Measurements from ENCODE around the gene PCDHA1.
"Not testable (repeated sequence)": the region's sequence is repeated elsewhere in the genome, so short reads cannot be mapped to it uniquely, and the experiment has no call there.

The PCDHA1 gene

GRCh38 chr5:140780512-140780911 is 5.4 kb upstream of the PCDHA1 start:
- no peak for TF ChIP-seq CTCF (IDR thresholded peaks at IDR 0.05; ENCODE audit: borderline replicate concordance, control extremely low read depth, extremely low read depth, insufficient read depth, missing control alignments)
- in situ Hi-C loops (cut with MboI; ENCODE audit: low sequenced_read_pairs, unreplicated experiment): no loop called here
- no peak for DNase-seq (ENCODE audit: low spot score)

GRCh38 chr5:140787422-140787821 is 1.5 kb downstream of the PCDHA1 start:
- in situ Hi-C loops (cut with MboI; ENCODE audit: low sequenced_read_pairs, unreplicated experiment); DNase-seq (ENCODE audit: low spot score): not testable (repeated sequence)

GRCh38 chr5:140787849-140788504 is 2.0 kb downstream of the PCDHA1 start:
- in situ Hi-C loops (cut with MboI; ENCODE audit: low sequenced_read_pairs, unreplicated experiment); DNase-seq (ENCODE audit: low spot score): not testable (repeated sequence)

GRCh38 chr5:140791089-140791488 is 5.1 kb downstream of the PCDHA1 start:
- in situ Hi-C loops (cut with MboI; ENCODE audit: low sequenced_read_pairs, unreplicated experiment): no loop called here
- TF ChIP-seq CTCF (IDR thresholded peaks at IDR 0.05; ENCODE audit: borderline replicate concordance, control extremely low read depth, extremely low read depth, insufficient read depth, missing control alignments): no peak
- no peak for DNase-seq (ENCODE audit: low spot score)

- TF ChIP-seq CTCF (IDR thresholded peaks at IDR 0.05; ENCODE audit: borderline replicate concordance, control extremely low read depth, extremely low read depth, insufficient read depth, missing control alignments): no peak
- DNase-seq (ENCODE audit: low spot score): no peak
- in situ Hi-C loops (cut with MboI; ENCODE audit: low sequenced_read_pairs, unreplicated experiment): no loop called here
Observed at GRCh38 chr5:140794595-140795258, 8.8 kb downstream of the PCDHA1 start, which contains the start of gene PCDHA2. Gene PCDHA2 (plus strand): TSS chr5:140794852.

GRCh38 chr5:140795259-140795641 is 9.3 kb downstream of the PCDHA1 start:
- no peak for TF ChIP-seq CTCF (IDR thresholded peaks at IDR 0.05; ENCODE audit: borderline replicate concordance, control extremely low read depth, extremely low read depth, insufficient read depth, missing control alignments)
- in situ Hi-C loops (cut with MboI; ENCODE audit: low sequenced_read_pairs, unreplicated experiment): no loop called here
- no peak for DNase-seq (ENCODE audit: low spot score)

GRCh38 chr5:140796072-140796717 is 10.3 kb downstream of the PCDHA1 start:
- in situ Hi-C loops (cut with MboI; ENCODE audit: low sequenced_read_pairs, unreplicated experiment): not testable (repeated sequence)

GRCh38 chr5:140796718-140797095 is 10.8 kb downstream of the PCDHA1 start:
- TF ChIP-seq CTCF (IDR thresholded peaks at IDR 0.05; ENCODE audit: borderline replicate concordance, control extremely low read depth, extremely low read depth, insufficient read depth, missing control alignments): no peak
- DNase-seq (ENCODE audit: low spot score): no peak
- in situ Hi-C loops (cut with MboI; ENCODE audit: low sequenced_read_pairs, unreplicated experiment): no loop called here

More at GRCh38 chr5:140796072-140796717, 10.3 kb downstream of the PCDHA1 start:
- not testable (repeated sequence) for DNase-seq (ENCODE audit: low spot score)
